Activated T-helper 2 cell treated with anti-CD3 and anti-CD28 coated beads, Interferon-gamma antibody, Interleukin-2, Interleukin-4, amounts not matched to agents 10 μg/mL and 5 μg/mL and 100 μg/mL, durations not matched to agents 14 hours and 24 hours and 36 hours (primary cell): ENCODE data around the gene RIMBP2. TPM values are rescaled to one million over a fixed set of nuclear protein-coding genes. Genes with fewer than 3 reads are reported as not detected.

Experiments
- DNase-seq: peaks from one replicate; pipeline ENCODE4 v3.0.0; 2021; ENCODE audit warnings: low spot score
- H3K27ac Mint-ChIP-seq: one replicate; pipeline ENCODE4 v1.8.0; 2021; ENCODE audit warnings: mixed read lengths
- H3K27me3 Mint-ChIP-seq: one replicate; pipeline ENCODE4 v1.8.0; 2021; ENCODE audit warnings: low read depth, mixed read lengths
- H3K36me3 Mint-ChIP-seq: one replicate; pipeline ENCODE4 v1.8.0; 2021; ENCODE audit warnings: low read depth, mixed read lengths
- H3K4me1 Mint-ChIP-seq: one replicate; pipeline ENCODE4 v1.8.0; 2021; ENCODE audit warnings: low read depth, mixed read lengths
- H3K4me3 Mint-ChIP-seq: one replicate; pipeline ENCODE4 v1.8.0; 2021; ENCODE audit warnings: low read depth, mild to moderate bottlenecking, moderate library complexity, mixed read lengths
- H3K9me3 Mint-ChIP-seq: one replicate; pipeline ENCODE4 v1.8.0; 2021; ENCODE audit warnings: mixed read lengths
- intact Hi-C: fragments of 100-400 bp; cut with micrococcal nuclease; formaldehyde crosslinking; loops from one replicate; pipeline ENCODE4 v1.15.1; 2023
- total RNA-seq: library from RNA; stranded (reverse); gene quantifications from 2 replicates; pipeline ENCODE4 v1.2.3, GENCODE V29; 2022

Gene RIMBP2
- total RNA-seq, 1 donor from 2014 or later, result not detected

GRCh38 chr12:130490674-130491073, 225.4 kb downstream of the RIMBP2 start:
- intact Hi-C loops, result no loop called here
- Mint-ChIP-seq H3K4me3 (no peak overlapping the region), H3K9me3 (no peaks in the 10 kb centered on the region), H3K4me1 (no peaks in the 10 kb centered on the region), H3K36me3 (no peaks in the 10 kb centered on the region), H3K27ac (no peak overlapping the region), H3K27me3 (no peaks in the 10 kb centered on the region)
- DNase-seq, result no peak

- no peak overlapping the region for H3K4me3 Mint-ChIP-seq
- no peak for DNase-seq
- no peaks in the 10 kb centered on the region for H3K36me3 Mint-ChIP-seq
- no peak overlapping the region for H3K27ac Mint-ChIP-seq
- H3K27me3 Mint-ChIP-seq, result no peaks in the 10 kb centered on the region
- intact Hi-C loops, result no loop called here
- H3K4me1 Mint-ChIP-seq, result no peaks in the 10 kb centered on the region
- H3K9me3 Mint-ChIP-seq, result no peaks in the 10 kb centered on the region
Measured at GRCh38 chr12:130489293-130489692, 226.8 kb downstream of the RIMBP2 start.

GRCh38 chr12:130488358-130488710, 227.8 kb downstream of the RIMBP2 start:
- H3K36me3 Mint-ChIP-seq, result no peaks in the 10 kb centered on the region
- H3K4me1 Mint-ChIP-seq, result no peaks in the 10 kb centered on the region
- H3K4me3 Mint-ChIP-seq, result no peak overlapping the region
- no peaks in the 10 kb centered on the region for H3K27me3 Mint-ChIP-seq
- DNase-seq, result no peak
- intact Hi-C loops, result no loop called here
- no peaks in the 10 kb centered on the region for H3K9me3 Mint-ChIP-seq
- H3K27ac Mint-ChIP-seq, result no peak overlapping the region

GRCh38 chr12:130487636-130488357, 228.3 kb downstream of the RIMBP2 start:
- Mint-ChIP-seq H3K4me1 (no peaks in the 10 kb centered on the region), H3K9me3 (no peaks in the 10 kb centered on the region), H3K27ac (no peak overlapping the region), H3K4me3 (no peak overlapping the region), H3K27me3 (no peaks in the 10 kb centered on the region), H3K36me3 (no peaks in the 10 kb centered on the region)
- no peak for DNase-seq
- intact Hi-C loops, result no loop called here

GRCh38 chr12:130486891-130487416, 229.1 kb downstream of the RIMBP2 start:
- intact Hi-C loops, result no loop called here
- Mint-ChIP-seq H3K27ac (no peak overlapping the region), H3K9me3 (no peaks in the 10 kb centered on the region), H3K27me3 (no peaks in the 10 kb centered on the region), H3K36me3 (no peaks in the 10 kb centered on the region), H3K4me3 (no peak overlapping the region), H3K4me1 (no peaks in the 10 kb centered on the region)
- no peak for DNase-seq

- Mint-ChIP-seq H3K4me1 (no peaks in the 10 kb centered on the region), H3K36me3 (no peaks in the 10 kb centered on the region), H3K27me3 (no peaks in the 10 kb centered on the region), H3K4me3 (no peak overlapping the region), H3K27ac (no peak overlapping the region), H3K9me3 (no peaks in the 10 kb centered on the region)
- intact Hi-C loops, result no loop called here
- no peak for DNase-seq
Measured at GRCh38 chr12:130486146-130486435, 230.0 kb downstream of the RIMBP2 start.

- Mint-ChIP-seq H3K27ac (no peak overlapping the region), H3K4me3 (no peak overlapping the region), H3K27me3 (no peaks in the 10 kb centered on the region), H3K4me1 (no peaks in the 10 kb centered on the region), H3K9me3 (no peaks in the 10 kb centered on the region), H3K36me3 (no peaks in the 10 kb centered on the region)
- intact Hi-C loops, result no loop called here
- DNase-seq, result no peak
Measured at GRCh38 chr12:130485291-130486145, 230.6 kb downstream of the RIMBP2 start.

- no peak for DNase-seq
- Mint-ChIP-seq H3K27me3 (no peaks in the 10 kb centered on the region), H3K4me1 (no peaks in the 10 kb centered on the region), H3K36me3 (no peaks in the 10 kb centered on the region), H3K27ac (no peak overlapping the region), H3K9me3 (no peaks in the 10 kb centered on the region), H3K4me3 (no peak overlapping the region)
- intact Hi-C loops, result no loop called here
Measured at GRCh38 chr12:130484221-130484620, 231.9 kb downstream of the RIMBP2 start.

- no peaks in the 10 kb centered on the region for H3K4me1 Mint-ChIP-seq
- no peaks in the 10 kb centered on the region for H3K9me3 Mint-ChIP-seq
- H3K27me3 Mint-ChIP-seq, result no peaks in the 10 kb centered on the region
- no peaks in the 10 kb centered on the region for H3K36me3 Mint-ChIP-seq
- H3K4me3 Mint-ChIP-seq, result no peak overlapping the region
- intact Hi-C loops, result no loop called here
- H3K27ac Mint-ChIP-seq, result no peak overlapping the region
- no peak for DNase-seq
Measured at GRCh38 chr12:130483616-130484180, 232.4 kb downstream of the RIMBP2 start.

- no peaks in the 10 kb centered on the region for H3K4me1 Mint-ChIP-seq
- intact Hi-C loops, result no loop called here
- H3K36me3 Mint-ChIP-seq, result no peaks in the 10 kb centered on the region
Measured at GRCh38 chr12:130482448-130482847, 233.7 kb downstream of the RIMBP2 start.

GRCh38 chr12:130481392-130481879, 234.7 kb downstream of the RIMBP2 start:
- intact Hi-C loops, result no loop called here
- H3K27ac Mint-ChIP-seq, result no peak overlapping the region
- H3K27me3 Mint-ChIP-seq, result no peaks in the 10 kb centered on the region
- no peak overlapping the region for H3K4me3 Mint-ChIP-seq
- no peaks in the 10 kb centered on the region for H3K36me3 Mint-ChIP-seq
- no peaks in the 10 kb centered on the region for H3K4me1 Mint-ChIP-seq
- no peak for DNase-seq
- H3K9me3 Mint-ChIP-seq, result no peaks in the 10 kb centered on the region

More at GRCh38 chr12:130482448-130482847, 233.7 kb downstream of the RIMBP2 start:
- no peak for DNase-seq
- no peaks in the 10 kb centered on the region for H3K27me3 Mint-ChIP-seq
- H3K27ac Mint-ChIP-seq, result no peak overlapping the region
- H3K9me3 Mint-ChIP-seq, result no peaks in the 10 kb centered on the region
- H3K4me3 Mint-ChIP-seq, result no peak overlapping the region

- no peak for DNase-seq
- no peaks in the 10 kb centered on the region for H3K9me3 Mint-ChIP-seq
- no peaks in the 10 kb centered on the region for H3K36me3 Mint-ChIP-seq
- no peak overlapping the region for H3K4me3 Mint-ChIP-seq
- H3K27ac Mint-ChIP-seq, result no peak overlapping the region
- H3K27me3 Mint-ChIP-seq, result no peaks in the 10 kb centered on the region
- no peaks in the 10 kb centered on the region for H3K4me1 Mint-ChIP-seq
- intact Hi-C loops, result no loop called here
Measured at GRCh38 chr12:130480887-130481286, 235.2 kb downstream of the RIMBP2 start.

GRCh38 chr12:130480231-130480630, 235.9 kb downstream of the RIMBP2 start:
- Mint-ChIP-seq H3K4me3 (no peak overlapping the region), H3K27ac (no peak overlapping the region), H3K36me3 (no peaks in the 10 kb centered on the region), H3K9me3 (no peaks in the 10 kb centered on the region), H3K27me3 (no peaks in the 10 kb centered on the region), H3K4me1 (no peaks in the 10 kb centered on the region)
- DNase-seq, result no peak
- intact Hi-C loops, result no loop called here
